ENCODE measurements around the gene RALB.

DNA sequence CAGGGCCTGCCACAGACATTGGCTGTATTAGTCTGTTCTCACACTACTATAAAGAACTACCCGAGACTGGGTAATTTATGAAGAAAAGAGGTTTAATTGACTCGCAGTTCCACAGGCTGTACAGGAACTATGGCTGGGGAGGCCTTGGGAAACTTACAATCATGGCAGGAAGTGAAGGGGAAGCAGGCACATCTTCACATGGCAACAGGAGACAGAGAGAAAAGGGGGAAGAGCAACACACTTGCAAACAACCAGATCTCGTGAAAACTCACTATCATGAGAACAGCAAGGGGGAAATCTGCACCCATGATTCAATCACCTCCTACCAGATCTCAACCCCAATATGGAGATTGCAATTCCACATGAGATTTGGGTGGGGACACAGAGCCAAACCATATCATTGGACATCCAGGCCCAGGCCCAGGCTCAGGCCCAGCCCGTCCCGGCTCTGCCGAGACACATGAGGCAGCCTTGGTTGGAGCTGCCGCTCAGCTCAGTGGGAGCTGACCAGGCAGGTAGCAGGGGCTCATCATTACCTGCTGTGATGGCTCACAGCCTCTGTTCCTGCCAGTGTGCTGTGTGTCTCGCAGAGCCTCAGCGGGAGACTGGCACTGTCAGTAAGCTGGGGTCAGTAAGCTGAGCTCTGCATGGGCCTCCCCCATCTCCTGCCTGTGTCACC lies 8.6 kb upstream of the RALB start:
- TF ChIP-seq, protein P1, sequence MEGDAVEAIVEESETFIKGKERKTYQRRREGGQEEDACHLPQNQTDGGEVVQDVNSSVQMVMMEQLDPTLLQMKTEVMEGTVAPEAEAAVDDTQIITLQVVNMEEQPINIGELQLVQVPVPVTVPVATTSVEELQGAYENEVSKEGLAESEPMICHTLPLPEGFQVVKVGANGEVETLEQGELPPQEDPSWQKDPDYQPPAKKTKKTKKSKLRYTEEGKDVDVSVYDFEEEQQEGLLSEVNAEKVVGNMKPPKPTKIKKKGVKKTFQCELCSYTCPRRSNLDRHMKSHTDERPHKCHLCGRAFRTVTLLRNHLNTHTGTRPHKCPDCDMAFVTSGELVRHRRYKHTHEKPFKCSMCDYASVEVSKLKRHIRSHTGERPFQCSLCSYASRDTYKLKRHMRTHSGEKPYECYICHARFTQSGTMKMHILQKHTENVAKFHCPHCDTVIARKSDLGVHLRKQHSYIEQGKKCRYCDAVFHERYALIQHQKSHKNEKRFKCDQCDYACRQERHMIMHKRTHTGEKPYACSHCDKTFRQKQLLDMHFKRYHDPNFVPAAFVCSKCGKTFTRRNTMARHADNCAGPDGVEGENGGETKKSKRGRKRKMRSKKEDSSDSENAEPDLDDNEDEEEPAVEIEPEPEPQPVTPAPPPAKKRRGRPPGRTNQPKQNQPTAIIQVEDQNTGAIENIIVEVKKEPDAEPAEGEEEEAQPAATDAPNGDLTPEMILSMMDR (IDR thresholded peaks at IDR 0.05; ENCODE audit: control extremely low read depth in 1 of 3, insufficient read depth in 1 of 3, low read depth in 1 of 3, low read length in 3 of 3): no peak
- TF ChIP-seq CTBP2 (IDR thresholded peaks at IDR 0.05; ENCODE audit: borderline replicate concordance, insufficient read depth, insufficient read length, low read length): no peak
- TF ChIP-seq POU5F1 (IDR thresholded peaks at IDR 0.05; ENCODE audit: low read depth, low read length): no peak
- no peak for TF ChIP-seq EZH2 (IDR thresholded peaks at IDR 0.05; ENCODE audit: low read depth, low read length, severe bottlenecking)
- TF ChIP-seq SIN3A (conservative IDR thresholded peaks at IDR 0.05 in 1 of 2, IDR thresholded peaks at IDR 0.05 in 1 of 2; ENCODE audit: low read depth in 1 of 2, low read length in 2 of 2): no peak
- no peak for TF ChIP-seq POLR2AphosphoS5 (IDR thresholded peaks at IDR 0.05; ENCODE audit: low read depth, low read length)
- no peak for TF ChIP-seq POLR2A (IDR thresholded peaks at IDR 0.05; ENCODE audit: control extremely low read depth in 1 of 2, low read depth in 2 of 2, low read length in 2 of 2)
- TF ChIP-seq YY1 (IDR thresholded peaks at IDR 0.05; ENCODE audit: low read depth, low read length): no peak
- TF ChIP-seq GTF2F1 (IDR thresholded peaks at IDR 0.05; ENCODE audit: borderline replicate concordance, low read depth, low read length): no peak
